Activated T-helper 1 cell treated with anti-CD3 and anti-CD28 coated beads, Interleukin-12 subunit alpha, Interleukin-12 subunit beta, Interleukin-2, Interleukin-4 antibody, amounts not matched to agents 30 ng/mL and 10 ng/mL and 1 ng/mL, durations not matched to agents 14 hours and 24 hours and 36 hours (primary cell): Measurements from ENCODE around the gene UNC50. TPM values are rescaled to one million over a fixed set of nuclear protein-coding genes. Genes with fewer than 3 reads are reported as not detected.
A peak's percentile ranks its signal among the peaks of the same experiment; 100 is the strongest.
"Not testable (repeated sequence)": the region's sequence is repeated elsewhere in the genome, so short reads cannot be mapped to it uniquely, and the experiment has no call there.

Experiments
- DNase-seq: peaks from one replicate; pipeline ENCODE4 v3.0.0; 2021; ENCODE audit warnings: low spot score
- H3K27ac Mint-ChIP-seq: one replicate; pipeline ENCODE4 v1.8.0; 2021; ENCODE audit warnings: mild to moderate bottlenecking, mixed read lengths
- H3K27me3 Mint-ChIP-seq: one replicate; pipeline ENCODE4 v1.8.0; 2022; ENCODE audit warnings: mild to moderate bottlenecking, moderate library complexity, mixed read lengths; ENCODE audit not compliant: insufficient read depth
- H3K36me3 Mint-ChIP-seq: one replicate; pipeline ENCODE4 v1.8.0; 2021; ENCODE audit warnings: low read depth, mixed read lengths
- H3K4me1 Mint-ChIP-seq: one replicate; pipeline ENCODE4 v1.8.0; 2021; ENCODE audit warnings: low read depth, mixed read lengths
- H3K4me3 Mint-ChIP-seq: one replicate; pipeline ENCODE4 v1.8.0; 2021; ENCODE audit warnings: mild to moderate bottlenecking, moderate library complexity, mixed read lengths
- H3K9me3 Mint-ChIP-seq: one replicate; pipeline ENCODE4 v1.8.0; 2021; ENCODE audit warnings: mixed read lengths
- intact Hi-C: fragments of 100-400 bp; cut with micrococcal nuclease; formaldehyde crosslinking; loops from one replicate; pipeline ENCODE4 v1.15.1; 2024
- total RNA-seq: library from RNA; stranded (reverse); gene quantifications from 2 replicates; pipeline ENCODE4 v1.2.3, GENCODE V29; 2022

The UNC50 gene
- total RNA-seq, 1 donor from 2014 or later = 41.4 TPM

DNA sequence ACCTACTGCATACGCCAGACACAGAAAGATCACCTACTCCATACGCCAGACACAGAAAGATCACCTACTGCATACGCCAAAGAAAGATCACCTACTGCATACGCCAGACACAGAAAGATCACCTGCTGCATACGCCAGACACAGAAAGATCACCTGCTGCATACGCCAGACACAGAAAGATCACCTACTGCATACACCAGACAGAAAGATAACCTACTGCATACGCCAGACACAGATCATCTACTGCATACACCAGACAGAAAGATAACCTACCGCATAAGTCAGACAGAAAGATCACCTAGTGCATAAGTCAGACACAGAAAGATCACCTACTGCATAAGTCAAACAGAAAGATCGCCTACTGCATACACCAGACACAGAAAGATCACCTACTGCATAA lies 25.9 kb upstream of the UNC50 start:
- Mint-ChIP-seq H3K9me3 (no peaks in the 10 kb centered on the region), H3K4me1 (no peaks in the 10 kb centered on the region), H3K27me3 (no peaks in the 10 kb centered on the region), H3K36me3 (peaks cover 39% of the 10 kb centered on the region), H3K27ac (no peak overlapping the region), H3K4me3 (no peak overlapping the region)
- DNase-seq = no peak
- intact Hi-C loops = no loop called here

DNA sequence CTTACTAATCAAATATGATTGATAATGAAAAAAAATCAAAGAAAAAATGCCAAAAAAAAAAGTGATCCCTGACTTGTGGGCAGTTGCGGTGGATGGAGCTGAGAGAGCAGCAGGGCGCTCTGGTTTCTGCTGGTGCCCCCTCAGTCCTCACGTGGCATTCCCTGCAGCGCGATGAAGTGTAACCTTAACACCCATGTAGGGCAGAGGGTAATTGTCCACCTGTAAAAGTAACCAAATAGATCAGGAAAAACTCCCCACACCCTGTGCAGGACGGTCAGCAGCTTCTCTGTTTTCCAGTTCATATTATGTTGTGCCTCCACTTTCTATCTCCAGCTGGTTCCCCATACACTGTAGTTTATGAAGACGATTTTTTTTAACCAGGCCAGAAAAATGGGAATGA lies 25.1 kb upstream of the UNC50 start:
- H3K27ac Mint-ChIP-seq = no peak overlapping the region
- peaks cover 37% of the 10 kb centered on the region for H3K36me3 Mint-ChIP-seq
- no peak overlapping the region for H3K4me3 Mint-ChIP-seq
- H3K27me3 Mint-ChIP-seq = no peaks in the 10 kb centered on the region
- intact Hi-C loops = no loop called here
- no peak for DNase-seq
- no peaks in the 10 kb centered on the region for H3K4me1 Mint-ChIP-seq
- no peaks in the 10 kb centered on the region for H3K9me3 Mint-ChIP-seq

DNA sequence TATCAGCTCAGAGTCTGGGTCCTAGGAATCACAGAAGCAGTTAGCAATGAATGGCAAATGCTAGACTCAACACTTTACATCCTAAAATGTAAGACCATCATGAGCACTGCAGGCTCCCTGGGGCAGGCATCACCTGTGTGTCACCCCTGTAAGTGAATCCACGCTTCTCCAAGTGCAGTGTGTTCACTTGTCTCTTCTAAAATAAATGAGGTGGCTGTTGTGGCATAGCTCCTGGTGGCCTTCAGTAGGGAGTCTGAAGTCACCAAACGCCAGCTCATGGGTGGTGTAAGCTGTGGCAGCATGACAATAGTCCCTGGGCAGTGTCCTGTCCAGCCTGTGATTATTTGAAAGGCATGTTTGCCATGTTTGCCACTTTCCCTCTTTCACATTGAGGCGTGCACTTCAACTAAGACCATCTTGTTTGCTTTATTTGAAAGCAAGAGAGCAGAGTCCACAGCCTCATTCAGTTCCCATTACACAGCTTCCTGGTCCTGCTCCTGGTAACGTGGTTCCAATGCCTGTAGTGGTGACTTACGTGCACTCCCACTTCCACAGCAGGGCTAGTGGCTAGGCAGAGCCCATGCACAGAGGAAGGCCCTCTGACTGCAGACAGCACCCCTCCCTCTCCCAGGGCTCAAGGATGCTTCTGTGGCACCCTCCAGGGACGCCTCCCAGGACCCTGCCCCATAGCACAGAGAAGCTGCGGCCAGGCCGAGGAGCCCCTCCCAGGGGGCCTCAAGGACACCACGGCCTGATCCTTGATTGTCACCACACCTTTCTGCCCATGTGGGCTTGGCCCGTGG lies 24.4 kb upstream of the UNC50 start:
- no peak overlapping the region for H3K27ac Mint-ChIP-seq
- no peaks in the 10 kb centered on the region for H3K27me3 Mint-ChIP-seq
- intact Hi-C loops = no loop called here
- H3K9me3 Mint-ChIP-seq = no peaks in the 10 kb centered on the region
- no peaks in the 10 kb centered on the region for H3K4me1 Mint-ChIP-seq
- no peak overlapping the region for H3K4me3 Mint-ChIP-seq
- peaks cover 36% of the 10 kb centered on the region for H3K36me3 Mint-ChIP-seq
- DNase-seq = no peak

DNA sequence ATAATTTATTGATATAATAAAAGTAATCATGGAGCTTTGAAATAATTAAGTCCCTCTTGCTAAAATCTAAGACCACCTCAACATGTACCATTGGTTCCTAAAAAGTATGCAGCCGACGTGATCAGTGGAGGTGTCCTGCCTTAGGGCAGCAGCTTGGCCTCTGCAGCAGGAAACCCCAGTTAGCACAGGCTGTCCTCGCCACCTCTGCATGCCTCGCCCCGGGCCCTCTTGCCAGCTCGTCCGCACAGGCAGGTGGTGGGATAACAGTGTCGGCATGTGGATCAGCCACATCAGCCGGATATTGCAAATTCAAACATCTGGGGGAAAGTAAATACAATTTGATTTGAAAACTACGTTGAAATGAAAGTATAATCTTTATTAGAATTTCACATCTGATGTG lies 23.0 kb upstream of the UNC50 start:
- no peaks in the 10 kb centered on the region for H3K27me3 Mint-ChIP-seq
- H3K27ac Mint-ChIP-seq = no peak overlapping the region
- DNase-seq = no peak
- H3K4me1 Mint-ChIP-seq = no peaks in the 10 kb centered on the region
- no peaks in the 10 kb centered on the region for H3K9me3 Mint-ChIP-seq
- H3K4me3 Mint-ChIP-seq = no peak overlapping the region
- intact Hi-C loops = no loop called here
- H3K36me3 Mint-ChIP-seq = peaks cover 42% of the 10 kb centered on the region

DNA sequence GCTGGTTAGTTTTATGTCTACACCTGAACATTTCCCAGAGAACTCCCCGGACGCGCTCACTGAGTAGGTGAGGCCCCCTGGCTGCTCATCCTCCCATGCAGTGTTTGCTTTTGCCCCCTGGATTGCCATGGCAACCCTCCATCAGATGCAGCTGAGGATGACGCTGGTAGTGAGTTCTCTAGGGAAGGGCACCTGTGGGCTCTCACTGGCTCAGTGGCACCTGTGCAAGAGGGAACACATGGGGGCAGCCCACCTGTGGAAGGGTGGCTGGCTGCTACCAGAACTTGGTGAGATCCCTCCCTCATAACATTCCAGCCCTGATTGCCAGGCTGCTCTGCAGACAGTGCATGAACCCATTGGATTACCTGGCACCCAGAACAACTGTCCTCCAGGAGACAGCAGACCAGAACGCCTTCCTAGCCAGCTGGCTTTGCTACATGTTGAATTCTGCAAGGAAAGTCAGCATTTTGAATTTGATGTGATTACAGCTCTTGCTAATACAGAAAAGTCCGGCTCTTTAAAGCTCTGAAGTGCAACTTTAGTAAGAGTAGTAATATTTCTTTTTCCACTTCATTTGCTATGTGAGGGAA lies 21.7 kb upstream of the UNC50 start:
- H3K27me3 Mint-ChIP-seq = no peaks in the 10 kb centered on the region
- no peak overlapping the region for H3K27ac Mint-ChIP-seq
- peaks cover 49% of the 10 kb centered on the region for H3K36me3 Mint-ChIP-seq
- no peaks in the 10 kb centered on the region for H3K9me3 Mint-ChIP-seq
- H3K4me1 Mint-ChIP-seq = no peaks in the 10 kb centered on the region
- intact Hi-C loops = no loop called here
- no peak for DNase-seq
- no peak overlapping the region for H3K4me3 Mint-ChIP-seq

DNA sequence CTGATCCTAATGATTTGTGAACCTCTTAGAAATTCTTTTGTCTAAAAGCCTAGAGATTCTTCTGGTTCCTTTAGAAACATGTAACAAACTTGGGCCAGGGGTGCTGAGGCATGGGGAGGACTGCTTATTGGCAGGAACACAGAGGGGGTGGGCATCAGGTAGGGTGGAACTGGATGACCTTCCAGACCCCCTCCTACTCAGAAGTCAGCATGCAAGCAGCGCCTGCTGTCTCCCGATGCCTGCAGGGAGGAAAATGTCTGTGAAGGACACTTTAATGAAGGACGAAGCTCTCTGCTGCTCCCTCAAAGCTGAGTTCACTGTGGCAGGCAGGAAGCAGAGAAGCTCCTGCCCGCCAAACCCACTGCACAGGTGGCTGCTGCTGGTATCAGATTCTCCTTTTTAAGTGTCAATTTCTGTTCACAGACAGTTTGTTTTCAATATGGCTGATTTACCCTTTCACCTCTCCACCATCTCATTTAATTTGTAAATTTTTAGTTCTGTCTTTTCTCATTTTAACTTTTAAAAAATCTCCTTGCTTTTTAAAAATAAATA lies 19.4 kb upstream of the UNC50 start:
- H3K27ac Mint-ChIP-seq = no peak overlapping the region
- peaks cover 8% of the 10 kb centered on the region for H3K9me3 Mint-ChIP-seq
- DNase-seq = no peak
- H3K4me3 Mint-ChIP-seq = no peak overlapping the region
- H3K27me3 Mint-ChIP-seq = no peaks in the 10 kb centered on the region
- peaks cover 50% of the 10 kb centered on the region for H3K36me3 Mint-ChIP-seq
- no peaks in the 10 kb centered on the region for H3K4me1 Mint-ChIP-seq
- intact Hi-C loops = no loop called here

DNA sequence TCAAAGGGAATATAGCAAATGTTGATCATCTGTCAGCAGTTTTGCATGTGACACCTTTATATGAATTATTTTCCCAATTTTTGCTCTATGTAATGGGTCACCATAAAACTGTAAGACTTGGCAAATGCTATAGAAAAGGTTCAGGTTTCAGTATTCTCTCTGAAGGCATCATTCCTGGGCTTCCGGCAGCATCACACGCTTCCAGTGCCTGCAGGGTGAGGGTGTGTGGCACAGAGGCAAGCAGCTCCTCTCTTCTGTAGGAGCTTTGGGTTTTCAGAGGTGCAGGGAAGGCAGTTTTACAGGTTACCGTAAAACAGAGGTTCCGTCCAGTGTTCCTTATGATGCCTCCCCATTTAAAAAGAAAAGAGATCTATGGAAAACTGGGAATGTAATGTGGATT lies 18.9 kb upstream of the UNC50 start:
- Mint-ChIP-seq H3K27ac (no peak overlapping the region), H3K27me3 (no peaks in the 10 kb centered on the region), H3K4me1 (no peaks in the 10 kb centered on the region), H3K36me3 (peaks cover 54% of the 10 kb centered on the region), H3K4me3 (no peak overlapping the region), H3K9me3 (peaks cover 10% of the 10 kb centered on the region)
- no peak for DNase-seq
- intact Hi-C loops = no loop called here

DNA sequence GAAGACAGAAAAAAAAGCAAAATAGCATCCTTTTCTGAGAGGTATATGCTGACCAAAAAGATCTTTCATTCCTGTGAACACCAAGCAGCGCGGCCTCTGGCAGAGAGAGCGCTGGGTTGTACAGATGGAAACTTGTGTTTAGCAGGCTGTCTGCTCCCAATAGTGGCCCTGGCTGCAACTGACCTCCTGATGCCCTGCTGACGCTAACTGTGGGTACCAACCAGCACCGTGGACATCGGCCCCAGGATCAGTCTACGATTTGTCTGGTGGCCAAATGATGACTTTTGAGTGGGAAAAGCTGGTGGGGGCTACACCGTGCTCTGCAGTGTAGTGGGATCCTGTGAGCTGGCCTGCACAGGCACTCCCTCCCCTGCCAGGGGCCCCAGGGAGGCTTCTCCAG lies 15.8 kb upstream of the UNC50 start:
- H3K36me3 Mint-ChIP-seq = peaks cover 55% of the 10 kb centered on the region
- no peak overlapping the region for H3K4me3 Mint-ChIP-seq
- peaks cover 10% of the 10 kb centered on the region for H3K9me3 Mint-ChIP-seq
- no peaks in the 10 kb centered on the region for H3K4me1 Mint-ChIP-seq
- H3K27me3 Mint-ChIP-seq = no peaks in the 10 kb centered on the region
- intact Hi-C loops = no loop called here
- no peak for DNase-seq
- no peak overlapping the region for H3K27ac Mint-ChIP-seq

DNA sequence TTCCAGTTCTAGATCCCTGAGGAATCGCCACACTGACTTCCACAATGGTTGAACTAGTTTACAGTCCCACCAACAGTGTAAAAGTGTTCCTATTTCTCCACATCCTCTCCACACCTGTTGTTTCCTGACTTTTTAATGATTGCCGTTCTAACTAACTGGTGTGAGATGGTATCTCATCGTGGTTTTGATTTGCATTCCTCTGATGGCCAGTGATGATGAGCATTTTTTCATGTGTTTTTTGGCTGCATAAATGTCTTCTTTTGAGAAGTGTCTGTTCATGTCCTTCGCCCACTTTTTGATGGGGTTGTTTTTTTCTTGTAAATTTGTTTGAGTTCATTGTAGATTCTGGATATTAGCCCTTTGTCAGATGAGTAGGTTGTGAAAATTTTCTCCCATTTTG lies 13.7 kb upstream of the UNC50 start:
- not testable (repeated sequence) for H3K9me3 Mint-ChIP-seq
- H3K36me3 Mint-ChIP-seq = peaks cover 49% of the 10 kb centered on the region

DNA sequence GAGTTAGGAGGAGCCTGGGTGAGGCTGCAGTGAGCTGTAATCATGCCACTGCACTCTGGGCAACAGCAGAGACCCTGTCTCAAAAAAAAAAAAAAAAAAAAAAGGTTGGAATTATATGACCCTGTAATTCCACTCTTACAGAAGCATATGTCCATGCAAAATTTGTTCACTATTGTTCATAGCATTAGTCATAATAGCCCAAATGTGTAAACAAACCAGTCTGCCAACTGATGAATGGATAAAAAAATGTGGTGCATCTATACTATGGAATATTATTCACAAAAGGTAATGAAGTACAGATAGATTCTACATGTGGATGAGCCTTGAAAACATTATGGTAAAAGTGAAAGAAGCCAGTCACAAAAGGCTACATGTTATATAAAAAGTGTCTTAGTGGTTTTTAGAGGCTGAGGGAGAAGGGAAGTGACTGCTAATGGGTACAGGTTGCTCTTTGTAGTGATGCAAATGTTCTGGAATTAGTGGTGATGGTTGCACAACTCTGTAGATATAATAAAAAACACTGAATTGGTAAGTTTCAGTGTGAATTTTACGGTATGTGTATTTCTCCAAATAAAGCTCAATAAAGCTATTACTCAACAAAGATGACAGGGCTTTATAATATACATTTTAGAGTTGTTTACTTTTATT lies 9.5 kb upstream of the UNC50 start:
- Mint-ChIP-seq H3K27ac (peak overlapping the region; percentile 50), H3K27me3 (no peaks in the 10 kb centered on the region), H3K4me3 (no peak overlapping the region), H3K9me3 (peaks cover 2% of the 10 kb centered on the region), H3K4me1 (peaks cover 14% of the 10 kb centered on the region), H3K36me3 (peaks cover 44% of the 10 kb centered on the region)
- DNase-seq = no peak
- intact Hi-C loops = no loop called here

More for the DNA sequence above, 13.7 kb upstream of the UNC50 start:
- H3K27me3 Mint-ChIP-seq, H3K4me3 Mint-ChIP-seq, H3K27ac Mint-ChIP-seq, intact Hi-C loops, H3K4me1 Mint-ChIP-seq, DNase-seq: not testable (repeated sequence)

DNA sequence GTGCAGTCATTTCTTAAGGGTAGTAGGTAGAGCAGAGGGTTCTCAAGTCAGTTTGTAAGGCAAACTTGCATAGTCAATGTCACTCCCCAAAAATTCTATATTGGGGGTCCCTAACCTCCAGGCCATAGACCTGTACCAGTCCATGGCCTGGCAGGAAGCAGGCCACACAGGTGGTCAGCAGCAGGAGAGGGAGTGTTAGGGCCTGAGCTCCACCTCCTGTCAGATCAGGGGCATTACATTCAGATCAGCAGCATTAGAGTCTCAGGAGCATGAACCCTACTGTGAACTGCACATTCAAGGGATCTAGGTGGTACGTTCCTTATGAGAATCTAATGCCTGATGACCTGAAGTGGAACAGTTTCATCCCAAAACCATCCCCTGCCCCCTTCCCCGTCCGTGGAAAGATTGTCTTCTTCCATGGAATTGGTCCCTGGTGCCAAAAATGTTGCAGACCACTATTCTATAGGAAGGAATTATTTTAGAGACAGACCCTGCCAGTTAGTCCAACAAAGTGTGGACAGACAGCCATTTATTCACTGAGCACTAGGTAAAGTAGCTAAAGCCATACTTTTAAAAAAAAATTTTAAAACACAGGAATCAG lies 6.8 kb upstream of the UNC50 start:
- H3K27ac Mint-ChIP-seq = no peak overlapping the region

DNA sequence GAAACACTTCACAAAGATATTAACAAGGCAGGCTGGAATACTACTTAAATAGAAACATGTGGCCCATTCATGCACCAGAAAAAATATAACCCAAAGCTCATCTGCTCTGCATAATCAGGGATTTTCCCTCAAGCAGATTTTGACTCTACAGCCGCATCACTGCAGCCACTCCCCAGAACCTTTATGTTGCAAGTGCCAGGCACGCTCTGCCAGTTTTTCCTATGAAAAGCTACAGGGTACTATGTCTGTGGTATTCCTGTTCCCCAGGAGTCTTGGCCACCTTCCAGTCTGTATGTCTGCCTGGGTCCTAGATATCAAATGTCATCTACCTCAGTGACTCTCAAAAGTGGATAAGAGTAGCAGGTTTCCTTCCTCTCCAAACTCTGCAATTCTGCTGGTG lies 3.8 kb upstream of the UNC50 start:
- Mint-ChIP-seq H3K36me3 (peaks cover 25% of the 10 kb centered on the region), H3K9me3 (no peaks in the 10 kb centered on the region), H3K4me3 (no peak overlapping the region), H3K27me3 (peaks cover 3% of the 10 kb centered on the region), H3K27ac (no peak overlapping the region), H3K4me1 (peaks cover 45% of the 10 kb centered on the region)
- intact Hi-C loops = loop anchor here (10.0 kb wide), 2 partner anchors 470 to 880 kb away; no protein-coding TSS in a partner anchor
- no peak for DNase-seq

More for the DNA sequence above, 6.8 kb upstream of the UNC50 start:
- intact Hi-C loops = loop anchor here (1.0 to 10.0 kb wide), 3 partner anchors 188 to 883 kb away; no protein-coding TSS in a partner anchor
- Mint-ChIP-seq H3K9me3 (no peaks in the 10 kb centered on the region), H3K27me3 (no peaks in the 10 kb centered on the region), H3K4me3 (no peak overlapping the region), H3K36me3 (peaks cover 34% of the 10 kb centered on the region), H3K4me1 (peaks cover 35% of the 10 kb centered on the region)
- no peak for DNase-seq
